HG03196 (cell line): ENCODE measurements around the gene PDIA6.
"Not testable (repeated sequence)": the region's sequence is repeated elsewhere in the genome, so short reads cannot be mapped to it uniquely, and the experiment has no call there.

ENCODE experiments used
- ATAC-seq: cut with Tn5 transposase; IDR thresholded peaks from one replicate; pipeline ENCODE4 v1.9.1; 2021; ENCODE audit not compliant: unreplicated experiment

The PDIA6 gene

DNA sequence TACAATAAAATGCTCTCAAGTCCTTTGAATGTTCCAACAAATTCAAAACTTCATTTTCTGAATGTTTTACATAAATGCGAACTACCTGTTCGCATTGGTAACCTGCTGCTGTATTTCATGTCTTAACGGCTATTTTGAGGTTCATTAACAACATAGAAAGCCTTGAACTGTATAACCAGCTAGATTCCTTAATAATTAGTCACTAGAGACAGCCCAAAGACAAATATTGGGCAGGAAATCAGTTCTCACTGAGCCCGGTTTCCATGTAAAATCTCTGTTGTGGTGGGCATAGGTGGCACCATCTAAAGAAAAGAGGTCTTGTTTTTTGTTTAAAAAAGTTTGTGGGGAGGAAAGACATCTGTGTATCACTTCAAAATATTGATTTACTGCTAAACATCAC, 29.2 kb downstream of the PDIA6 start:
- no peak for ATAC-seq

DNA sequence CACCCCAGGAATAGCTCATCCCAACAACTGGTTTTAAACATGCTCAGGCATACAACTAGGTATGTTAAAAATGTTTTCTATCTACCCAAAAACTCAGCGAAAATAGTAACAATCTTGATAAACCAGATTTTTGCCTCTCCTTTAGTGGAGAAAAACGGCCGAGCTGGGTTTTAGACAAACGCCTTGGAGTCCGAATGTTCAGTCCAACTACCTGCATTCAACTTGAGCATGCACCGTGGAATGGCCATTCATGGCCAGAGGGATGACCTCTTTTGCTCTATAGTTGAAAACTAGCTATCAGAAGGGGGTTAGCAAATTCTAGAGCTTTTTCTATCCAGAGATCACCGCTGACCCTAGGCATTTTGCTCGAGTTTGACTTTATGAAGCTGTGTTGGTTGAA, 30.8 kb downstream of the PDIA6 start:
- no peak for ATAC-seq

DNA sequence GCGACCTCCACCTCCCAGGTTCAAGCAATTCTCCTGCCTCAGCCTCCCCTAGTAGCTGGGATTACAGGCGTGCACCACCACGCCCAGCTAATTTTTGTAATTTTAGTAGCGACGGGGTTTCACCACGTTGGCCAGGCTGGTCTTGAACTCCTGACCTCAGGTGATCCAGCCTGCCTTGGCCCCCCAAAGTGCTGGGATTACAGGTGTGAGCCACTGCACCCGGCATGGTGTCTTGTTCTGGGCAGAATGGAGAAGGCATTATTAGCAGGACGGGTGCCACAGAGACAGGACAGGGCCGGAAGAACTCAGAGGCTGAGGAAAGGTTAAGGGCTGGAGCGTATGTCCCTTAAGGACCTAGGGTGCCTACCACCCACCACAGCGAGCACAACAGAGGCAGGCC, 31.8 kb downstream of the PDIA6 start:
- not testable (repeated sequence) for ATAC-seq

DNA sequence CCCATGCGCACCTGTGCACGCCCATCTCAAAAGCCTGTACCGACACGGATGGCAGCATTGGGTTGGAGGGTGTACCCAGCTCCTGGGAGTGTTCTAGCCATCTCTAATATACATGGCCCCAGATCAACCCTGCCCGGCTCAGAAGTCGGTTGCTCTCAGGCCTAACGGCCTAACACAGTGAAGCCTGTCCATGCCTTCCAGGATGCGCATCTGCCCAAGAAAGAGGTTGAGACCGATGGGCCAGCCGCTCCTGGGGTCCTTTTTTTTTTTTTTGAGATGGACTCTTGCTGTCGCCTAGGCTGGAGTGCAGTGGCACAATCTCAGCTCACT, 32.1 kb downstream of the PDIA6 start:
- no peak for ATAC-seq

- no peak for ATAC-seq
Measured at GRCh38 chr2:10779776-10780490, 32.7 kb downstream of the PDIA6 start.

DNA sequence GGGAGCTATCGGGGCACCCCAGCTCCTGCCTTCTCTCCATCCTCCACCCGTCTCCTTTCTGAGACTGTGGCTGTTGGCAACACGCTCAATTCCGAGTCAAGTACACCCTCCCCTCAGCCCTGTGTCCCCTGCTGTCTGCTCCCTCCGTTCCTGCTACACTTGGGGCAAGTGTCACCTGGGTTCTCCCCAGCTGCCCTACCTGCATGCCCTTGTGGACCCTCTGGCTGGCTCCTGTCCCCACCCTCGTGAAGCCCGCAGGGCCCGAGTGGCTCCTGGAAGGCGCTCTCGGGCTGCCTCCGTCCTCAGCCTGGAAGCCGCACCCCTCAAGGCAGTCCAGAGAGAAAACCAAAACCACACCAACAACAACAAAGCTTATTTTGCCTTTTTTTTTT, 33.9 kb downstream of the PDIA6 start:
- ATAC-seq = no peak

DNA sequence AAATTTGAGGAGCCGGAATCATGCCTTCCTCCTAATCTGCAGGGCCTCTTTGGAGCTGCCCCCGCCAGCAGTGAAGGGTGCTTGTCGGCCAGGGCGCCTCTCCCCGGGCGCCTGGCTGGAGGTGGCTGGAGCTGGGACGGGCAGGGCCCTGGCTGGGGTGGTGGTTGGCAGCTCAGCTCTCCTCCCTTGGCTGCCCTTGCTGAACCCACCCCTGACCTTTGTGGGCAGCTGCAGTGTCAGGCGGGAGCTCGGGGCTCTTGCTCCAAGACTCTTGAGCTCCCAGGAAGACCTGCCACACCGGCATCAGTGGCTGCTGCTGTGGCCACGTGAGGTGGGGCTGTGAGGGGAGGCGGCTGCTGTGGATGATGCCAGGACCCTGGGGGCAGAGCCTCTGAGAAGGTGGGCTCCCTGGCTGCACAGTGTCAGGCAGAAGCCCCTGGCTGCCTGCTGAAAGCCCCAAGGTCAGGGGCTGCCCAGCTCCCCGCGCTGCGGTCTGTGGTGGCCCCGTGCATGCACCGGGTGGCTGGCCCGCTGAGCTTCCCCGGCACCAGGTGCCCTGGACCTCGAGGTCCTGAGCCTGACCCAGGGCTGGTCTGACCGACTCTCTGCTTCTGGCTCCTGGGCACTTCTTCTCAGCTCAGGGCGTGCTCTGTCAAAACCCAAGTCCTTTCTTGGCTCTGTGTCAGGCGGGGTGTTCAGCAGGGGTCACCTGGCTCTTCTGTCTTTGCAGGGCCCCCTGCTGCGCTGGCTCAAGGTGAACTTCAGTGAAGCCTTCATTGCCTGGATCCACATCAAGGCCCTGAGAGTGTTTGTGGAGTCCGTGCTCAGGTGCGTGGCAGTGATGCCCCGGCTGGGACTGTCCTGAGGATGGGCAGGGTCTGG, 34.5 kb downstream of the PDIA6 start:
- no peak for ATAC-seq

DNA sequence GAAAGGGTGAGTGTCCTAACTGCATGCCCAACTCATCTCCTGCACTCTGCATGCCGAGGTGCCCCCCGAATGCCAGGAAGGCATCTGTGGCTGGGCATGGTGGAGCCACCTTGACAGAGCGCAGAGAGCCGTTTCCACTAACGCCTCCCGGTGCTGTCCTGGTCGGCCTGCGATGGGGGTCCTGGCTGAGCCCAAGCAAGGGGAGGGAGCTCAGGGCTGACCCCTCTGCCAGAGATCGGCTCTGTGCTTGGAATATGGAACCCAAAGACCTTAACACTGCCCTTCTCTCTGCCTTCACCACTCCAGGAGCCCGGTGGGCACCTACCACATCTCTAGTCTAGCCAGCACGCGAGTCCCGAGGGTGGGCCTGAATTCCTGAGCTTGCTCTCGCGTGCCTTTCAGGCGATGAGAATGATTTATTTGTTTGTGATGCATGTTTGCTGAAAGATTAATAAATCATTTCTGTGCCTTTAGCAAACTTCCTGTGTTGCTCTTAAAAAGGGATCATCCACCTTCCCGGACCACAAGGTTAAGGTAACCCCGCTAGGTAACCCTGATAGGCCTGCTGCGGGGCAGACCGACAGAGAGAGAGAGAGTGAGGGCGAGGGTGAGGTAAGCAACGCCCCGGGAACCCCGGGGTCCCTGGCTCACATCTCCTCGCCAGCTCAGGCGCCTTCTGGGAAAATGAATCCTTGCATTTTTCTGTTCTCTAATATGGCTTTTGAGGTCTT, 35.3 kb downstream of the PDIA6 start:
- ATAC-seq = no peak

DNA sequence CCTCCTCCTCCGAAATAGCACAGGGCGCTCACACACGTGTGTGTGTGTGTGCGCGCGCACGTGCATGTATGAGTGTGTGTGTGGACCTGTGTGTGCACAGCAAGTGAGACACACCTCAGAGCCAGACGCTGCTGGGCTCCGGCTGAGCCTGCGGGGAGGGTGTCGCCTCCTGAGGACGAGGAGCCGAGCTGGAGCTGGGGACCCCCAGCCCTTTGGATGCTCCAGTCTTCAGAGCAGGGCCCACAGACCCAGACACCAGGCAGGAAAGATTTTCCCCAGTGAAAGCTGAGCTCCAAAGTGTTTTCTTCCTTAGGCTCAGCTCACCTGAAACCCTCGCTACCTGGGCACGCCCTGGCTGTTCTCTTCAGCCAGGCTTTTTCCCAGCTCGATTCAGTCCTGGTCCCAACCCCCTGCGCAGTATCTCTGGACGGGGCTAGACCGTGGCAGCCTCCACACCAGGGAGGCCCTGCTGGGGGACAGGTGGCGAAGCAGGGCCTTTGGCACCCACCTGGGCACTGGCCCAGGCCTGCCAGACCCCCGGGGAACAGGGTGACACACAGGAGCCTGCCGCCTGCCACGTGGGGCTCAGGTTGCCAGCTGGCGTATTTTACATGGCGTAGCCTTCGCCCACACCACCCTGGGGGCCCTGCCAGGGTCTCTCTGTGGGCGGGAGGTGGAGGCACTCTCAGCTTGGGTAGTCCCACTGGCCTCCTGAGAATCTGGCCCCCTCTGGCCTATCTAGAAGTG, 36.2 kb downstream of the PDIA6 start:
- ATAC-seq = no peak

DNA sequence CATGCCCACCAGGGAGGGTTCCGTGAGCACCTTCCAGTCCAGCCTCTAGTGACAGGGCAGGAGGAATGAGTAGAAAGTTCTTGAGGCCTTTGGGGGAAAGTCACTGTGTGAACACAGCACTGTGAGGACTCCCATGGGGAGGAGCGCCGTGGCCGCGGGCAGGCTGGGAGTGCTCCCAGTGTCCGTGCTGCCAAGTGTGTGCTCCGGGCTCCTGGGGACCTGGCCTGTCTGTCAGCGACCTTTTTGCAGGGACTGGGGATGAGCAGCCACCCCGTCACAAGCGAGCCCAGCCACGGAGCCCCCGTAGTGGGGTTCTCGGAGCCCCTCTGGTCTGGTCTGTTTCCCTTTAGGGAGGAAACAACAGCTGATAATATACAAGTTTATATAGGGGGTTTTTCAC, 36.8 kb downstream of the PDIA6 start:
- ATAC-seq = no peak

DNA sequence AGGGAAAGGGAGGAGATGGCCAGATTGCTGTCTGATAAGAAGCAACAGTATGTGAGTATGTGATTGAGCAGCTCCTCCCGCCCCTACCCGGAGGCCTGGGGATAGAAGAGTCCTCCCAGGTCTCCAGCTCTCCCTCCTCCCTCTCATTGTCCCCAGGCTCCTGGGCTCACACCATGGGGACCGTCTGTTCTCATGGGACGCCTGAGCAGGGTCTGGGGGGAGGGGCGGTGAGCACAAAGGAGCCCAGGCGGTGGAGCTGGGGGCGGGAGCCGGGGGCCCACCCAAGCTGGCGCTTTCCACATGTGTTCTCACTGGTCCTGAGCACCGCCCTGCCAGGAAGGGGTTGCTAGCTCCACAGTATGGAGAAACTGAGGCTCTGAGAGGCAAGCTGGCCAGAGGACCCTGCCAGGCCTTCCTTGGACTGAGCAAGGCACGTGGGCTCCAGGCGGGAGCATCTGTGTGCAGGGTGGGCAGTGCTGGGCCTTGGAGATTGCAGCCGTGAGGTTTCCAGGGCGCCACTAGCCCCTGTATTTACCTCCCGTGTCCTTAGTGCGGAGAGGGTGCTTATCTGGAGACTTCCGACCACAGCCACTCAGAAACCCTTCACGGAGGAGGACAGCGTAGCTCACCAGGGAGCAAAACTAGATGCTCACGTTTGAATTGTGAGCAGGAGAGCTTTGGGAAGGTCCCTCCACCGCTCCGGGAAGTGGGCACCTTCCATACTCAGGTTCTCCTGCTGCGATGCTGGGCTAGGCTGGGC, 37.4 kb downstream of the PDIA6 start:
- ATAC-seq = no peak

DNA sequence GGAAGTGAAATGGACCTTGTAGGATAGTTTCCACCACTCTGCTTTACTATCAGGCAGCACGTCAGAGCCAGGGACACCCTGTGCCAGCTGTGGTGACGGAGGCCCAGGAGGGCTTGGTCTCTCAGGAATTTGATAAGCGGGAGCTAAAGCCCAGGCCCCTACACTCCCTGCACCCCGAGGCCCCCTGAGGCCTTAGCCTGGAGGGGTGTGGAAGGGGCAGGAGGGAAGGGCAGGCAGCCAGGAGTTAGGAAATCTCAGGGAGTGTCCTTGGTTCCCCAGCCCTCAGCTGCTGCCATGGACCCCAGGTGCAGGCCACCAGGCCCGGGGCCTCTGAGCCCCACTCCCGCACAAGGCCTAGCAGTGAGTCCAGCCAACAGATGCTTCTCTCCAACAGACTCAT, 38.2 kb downstream of the PDIA6 start:
- no peak for ATAC-seq

DNA sequence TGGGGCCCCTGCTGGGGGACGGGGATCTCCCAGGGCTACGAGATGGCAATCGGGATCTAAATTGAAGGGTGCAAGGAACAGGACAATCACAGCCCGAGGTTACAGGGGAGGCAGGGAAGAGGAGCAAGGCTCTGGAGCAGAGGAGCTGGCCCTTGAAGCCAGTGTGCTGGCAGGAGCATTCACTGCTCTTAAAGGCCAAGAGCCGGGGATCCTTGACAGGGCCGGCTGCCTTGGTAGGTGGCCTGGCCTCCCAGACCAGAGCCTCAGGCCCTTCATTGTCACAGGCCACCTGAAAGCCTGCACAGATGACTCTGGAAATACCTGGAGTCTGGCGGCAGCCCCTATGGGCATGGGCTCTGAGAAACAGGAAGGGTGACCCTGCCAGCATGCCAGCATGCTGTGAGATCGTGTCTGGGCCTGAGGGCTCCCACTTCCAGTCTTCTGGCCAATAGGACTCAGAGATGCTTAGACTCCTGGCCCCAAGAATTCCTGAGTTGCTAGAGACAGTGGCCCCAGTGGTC, 38.7 kb downstream of the PDIA6 start:
- ATAC-seq = no peak

- ATAC-seq = no peak
Measured at GRCh38 chr2:10772868-10773215, 39.7 kb downstream of the PDIA6 start.

- no peak for ATAC-seq
Measured at GRCh38 chr2:10772201-10772867, 40.3 kb downstream of the PDIA6 start.

DNA sequence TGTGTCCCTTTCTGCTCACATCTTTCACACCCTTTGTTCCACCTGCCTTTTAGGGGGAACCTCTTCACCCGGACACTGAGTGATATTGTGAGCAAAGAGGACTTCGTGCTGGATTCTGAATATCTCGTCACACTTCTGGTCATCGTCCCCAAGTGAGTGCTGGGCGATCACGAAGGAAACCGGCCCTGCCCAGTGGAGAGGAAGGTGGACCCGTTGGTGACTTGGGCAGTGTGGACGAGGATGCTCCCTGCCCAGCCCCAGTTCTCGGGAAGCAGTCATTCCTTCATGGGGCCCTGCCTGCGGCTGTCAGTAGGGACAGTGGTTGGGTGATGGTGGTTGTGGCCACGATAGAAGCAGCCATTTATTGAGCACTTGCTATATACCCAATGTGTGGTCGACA, 40.8 kb downstream of the PDIA6 start:
- no peak for ATAC-seq

- no peak for ATAC-seq
Measured at GRCh38 chr2:10770956-10771750, 41.4 kb downstream of the PDIA6 start.

GRCh38 chr2:10768063-10768507, 44.5 kb downstream of the PDIA6 start:
- ATAC-seq = no peak

DNA sequence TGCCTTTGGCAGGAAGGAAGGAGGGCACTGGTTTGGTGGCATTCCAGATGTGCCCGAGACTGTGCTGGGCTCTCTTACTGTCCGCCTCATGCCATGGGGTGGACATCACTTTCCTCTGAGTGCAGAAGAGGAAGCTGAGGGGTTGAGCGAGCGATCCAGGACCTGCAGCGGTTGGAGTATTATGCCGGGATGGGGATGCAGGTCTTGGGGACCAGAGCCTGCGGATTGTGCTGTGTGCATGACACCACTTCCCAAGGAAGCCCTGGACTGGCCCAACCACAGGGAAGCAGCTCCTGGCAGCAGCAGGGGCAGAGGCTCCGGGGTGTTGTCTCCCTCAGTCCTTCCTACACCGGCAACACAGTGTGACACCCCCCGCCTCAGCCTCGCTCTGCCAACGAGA, 46.7 kb downstream of the PDIA6 start:
- no peak for ATAC-seq
